Endothelial cell of umbilical vein (primary cell): ENCODE measurements around the gene SVEP1. TPM values are rescaled to one million over a fixed set of nuclear protein-coding genes. Genes with fewer than 3 reads are reported as not detected.

ENCODE experiments used
- BruUV-seq: library from RNA; stranded (reverse); fragments of 400-500 nt; replicated peaks from 2 replicates; lab custom pipeline; 2021; lab: Mats Ljungman, UMichigan
- CTCF ChIA-PET: fragments of 300-600, 350-600 bp; sonication (Branson Sonifier 250); formaldehyde crosslinking; loops from one replicate; lab custom pipeline; 2021; ENCODE audit warnings: antibody characterized with exemption, inconsistent platforms; lab: Charles Lee
- POLR2A ChIA-PET: fragments of 300-600, 350-600 bp; sonication (Branson Sonifier 250); formaldehyde crosslinking; loops from one replicate; lab custom pipeline; 2021; ENCODE audit warnings: antibody characterized with exemption, inconsistent platforms; lab: Charles Lee
- DNase-seq: peaks from one replicate; pipeline ENCODE4 v3.0.0-alpha.2; 2011; ENCODE audit warnings: low read depth, low spot score
- FAIRE-seq: peaks from 2 replicates; lab custom pipeline; 2011; peaks lifted over from hg19 to GRCh38; lab: Jason Lieb, UNC
- H2AFZ ChIP-seq: 2 replicates; pipeline ENCODE4 v1.6.0; 2012; ENCODE audit warnings: low read depth, low read length, control low read depth, inconsistent platforms
- H3K27ac ChIP-seq: 2 replicates; pipeline ENCODE4 v1.5.1; 2011; ENCODE audit warnings: low read depth, mild to moderate bottlenecking, control low read depth, low read length, moderate library complexity; ENCODE audit not compliant: insufficient read depth
- H3K27me3 ChIP-seq, 2 experiments: 2 replicates each; pipeline versions ENCODE4 v1.6.0 to v1.6.1; 2011; ENCODE audit warnings: low read length in 2 of 2, mixed read lengths in 1 of 2; ENCODE audit not compliant: control insufficient read depth in 2 of 2, insufficient read depth in 2 of 2
- H3K36me3 ChIP-seq, 2 experiments: 2 replicates in 1 of 2; 3 replicates in 1 of 2; pipeline ENCODE4 v1.5.1; 2011; ENCODE audit warnings: low read length in 2 of 2, mild to moderate bottlenecking in 1 of 2, moderate library complexity in 1 of 2; ENCODE audit not compliant: control insufficient read depth in 2 of 2, insufficient read depth in 2 of 2; ENCODE audit errors: extremely low read depth in 1 of 2
- H3K4me1 ChIP-seq: 3 replicates; pipeline ENCODE4 v1.5.1; 2011; ENCODE audit warnings: mild to moderate bottlenecking, low read length; ENCODE audit not compliant: control insufficient read depth, insufficient read depth; ENCODE audit errors: extremely low read depth
- H3K4me2 ChIP-seq: 2 replicates; pipeline ENCODE4 v1.6.1; 2011; ENCODE audit warnings: low read length, control low read depth, mixed read lengths; ENCODE audit not compliant: insufficient read depth
- H3K4me3 ChIP-seq, 3 experiments: fragments of 200-600 bp in 1 of 3; sonication (generic), shearing (Covaris generic) in 1 of 3; replicated peaks in 1 of 3; 2 replicates each; pipeline ENCODE4 v1.5.1; 2011 to 2016; ENCODE audit warnings: control low read depth in 3 of 3, low read length in 3 of 3, mild to moderate bottlenecking in 2 of 3, inconsistent platforms in 1 of 3, low read depth in 1 of 3, moderate library complexity in 1 of 3; ENCODE audit not compliant: insufficient read depth in 1 of 3
- H3K79me2 ChIP-seq: 2 replicates; pipeline ENCODE4 v1.6.0; 2012; ENCODE audit warnings: low read length, inconsistent platforms; ENCODE audit not compliant: control insufficient read depth, insufficient read depth
- H3K9ac ChIP-seq: replicated peaks from 2 replicates; pipeline ENCODE3; 2011; ENCODE audit warnings: low read length, control low read depth; ENCODE audit not compliant: insufficient read depth; ENCODE audit errors: extremely low read depth
- H3K9me1 ChIP-seq: replicated peaks from 3 replicates; pipeline ENCODE4 v1.6.0; 2011; ENCODE audit warnings: mild to moderate bottlenecking, low read length; ENCODE audit not compliant: control insufficient read depth, insufficient read depth; ENCODE audit errors: extremely low read depth
- H3K9me3 ChIP-seq: replicated peaks from 2 replicates; pipeline ENCODE4 v1.5.1; 2012; ENCODE audit warnings: low read length, inconsistent platforms; ENCODE audit not compliant: control insufficient read depth, insufficient read depth
- H4K20me1 ChIP-seq: replicated peaks from 2 replicates; pipeline ENCODE3; 2011; ENCODE audit warnings: mild to moderate bottlenecking, low read length; ENCODE audit not compliant: control insufficient read depth, insufficient read depth; ENCODE audit errors: extremely low read depth
- CTCF ChIP-seq, 2 donors: IDR thresholded peaks; 1 replicate in 1 of 2; 2 replicates in 1 of 2; pipeline ENCODE4 v1.5.1; 2011; ENCODE audit warnings: low read length in 2 of 2, mild to moderate bottlenecking in 2 of 2, moderate library complexity in 2 of 2, control low read depth in 1 of 2, inconsistent platforms in 1 of 2, low read depth in 1 of 2; ENCODE audit not compliant: insufficient read depth in 1 of 2; ENCODE audit errors: extremely low read depth in 1 of 2
- EZH2 ChIP-seq: IDR thresholded peaks from 2 replicates; pipeline ENCODE4 v1.6.1; 2012; ENCODE audit warnings: borderline replicate concordance, low read depth, mild to moderate bottlenecking, moderate library complexity, low read length, inconsistent platforms; ENCODE audit not compliant: severe bottlenecking
- FOS ChIP-seq: IDR thresholded peaks from 2 replicates; pipeline ENCODE4 v1.6.1; 2011; ENCODE audit warnings: mild to moderate bottlenecking, low read length, moderate library complexity, borderline replicate concordance; ENCODE audit not compliant: insufficient read depth
- GATA2 ChIP-seq: IDR thresholded peaks from 2 replicates; pipeline ENCODE4 v1.7.0; 2011; ENCODE audit warnings: low read depth, mild to moderate bottlenecking, moderate library complexity, mixed read lengths, low read length; ENCODE audit not compliant: insufficient read length, insufficient read depth
- JUN ChIP-seq: IDR thresholded peaks from 2 replicates; pipeline ENCODE4 v1.6.1; 2011; ENCODE audit warnings: borderline replicate concordance, low read depth; ENCODE audit not compliant: insufficient read length, insufficient read depth
- MAX ChIP-seq: IDR thresholded peaks from 2 replicates; pipeline ENCODE4 v1.6.1; 2011; ENCODE audit not compliant: insufficient read depth, insufficient read length
- MYC ChIP-seq: IDR thresholded peaks from one replicate; pipeline ENCODE4 v1.6.1; 2011; ENCODE audit warnings: mild to moderate bottlenecking, low read depth, low read length
- POLR2A ChIP-seq: IDR thresholded peaks from 2 replicates; pipeline ENCODE4 v1.6.1; 2012; ENCODE audit warnings: low read depth, mild to moderate bottlenecking, control low read depth, low read length
- POLR2AphosphoS5 ChIP-seq: IDR thresholded peaks from 2 replicates; pipeline ENCODE4 v1.6.1; 2012; ENCODE audit warnings: low read depth, mild to moderate bottlenecking, control low read depth, low read length, moderate library complexity; ENCODE audit not compliant: insufficient read depth
- dilution Hi-C: fragments of 300-500 bp; cut with MboI; formaldehyde crosslinking; loops from one replicate; pipeline ENCODE4 v1.15.0; 2019; ENCODE audit warnings: low sequenced_read_pairs; ENCODE audit not compliant: extremely low pct_ligation_motif_present
- intact Hi-C: fragments of 100-400 bp; cut with micrococcal nuclease; formaldehyde crosslinking; loops from one replicate; pipeline ENCODE4 v1.10.0; 2022
- polyA plus RNA-seq, 4 experiments: library from polyadenylated mRNA; depleted of rRNA in 3 of 4; stranded (reverse) in 3 of 4; unstranded in 1 of 4; fragments of >200 nt; gene quantifications; 2 replicates each; pipeline versions ENCODE4 v1.2.1 to v1.2.3, GENCODE V29; 2011 to 2012; ENCODE audit warnings: missing spikeins in 1 of 4
- total RNA-seq: library from RNA; stranded (reverse); gene quantifications from 2 replicates; pipeline ENCODE4 v1.2.3, GENCODE V29; 2021

Gene SVEP1
- total and polyA plus RNA-seq, 2 donors (not counting 3 experiments of a cell fraction or from before 2014, with no cell fraction given), result 0.04 to 0.29 TPM

GRCh38 chr9:110499608-110500007 lies 79.9 kb downstream of the SVEP1 start:
- no peak overlapping the region for H3K27ac ChIP-seq
- H3K79me2 ChIP-seq, result no peaks in the 10 kb centered on the region
- no peak overlapping the region for H3K4me2 ChIP-seq
- no peak overlapping the region for H3K9ac ChIP-seq
- H3K4me1 ChIP-seq, result no peaks in the 10 kb centered on the region
- H3K27me3 ChIP-seq, result no peaks in the 10 kb centered on the region
- no TSS peak for BruUV-seq
- H3K9me3 ChIP-seq, result no peaks in the 10 kb centered on the region
- FAIRE-seq (no peak), DNase-seq (no peak)
- dilution Hi-C loops, result no loop called here
- no peak overlapping the region for H2AFZ ChIP-seq
- intact Hi-C loops, result no loop called here
- H3K36me3 ChIP-seq, result no peaks in the 10 kb centered on the region
- H4K20me1 ChIP-seq, result no peaks in the 10 kb centered on the region
- CTCF ChIA-PET, result interaction anchor here (1.7 kb wide), 1 partner anchor 124 kb away, joined by 5 read pairs; no protein-coding TSS in a partner anchor
- H3K9me1 ChIP-seq, result no peaks in the 10 kb centered on the region
- POLR2A ChIA-PET, result no interaction called here
- TF ChIP-seq FOS (no peak), EZH2 (no peak)
- H3K4me3 ChIP-seq, result no peak overlapping the region

GRCh38 chr9:110487196-110487595 lies 92.3 kb downstream of the SVEP1 start:
- FAIRE-seq (no peak), DNase-seq (no peak)
- H3K27me3 ChIP-seq, result no peaks in the 10 kb centered on the region
- CTCF ChIA-PET, result interaction anchor here (0.6 to 0.8 kb wide), 3 partner anchors 8 to 136 kb away, joined by 3 to 4 read pairs (median 3); no protein-coding TSS in a partner anchor
- no peak overlapping the region for H3K27ac ChIP-seq
- H3K36me3 ChIP-seq, result no peaks in the 10 kb centered on the region
- H3K79me2 ChIP-seq, result no peaks in the 10 kb centered on the region
- H3K4me3 ChIP-seq, result no peak overlapping the region
- H3K9me3 ChIP-seq, result no peaks in the 10 kb centered on the region
- POLR2A ChIA-PET, result no interaction called here
- TF ChIP-seq FOS (no peak), GATA2 (no peak), CTCF (IDR thresholded peaks at IDR 0.05; ENCODE audit: extremely low read depth in 1 of 2, insufficient read depth in 1 of 2, low read depth in 1 of 2, low read length in 2 of 2) (no peak), MAX (no peak), JUN (no peak), EZH2 (no peak), POLR2A (no peak), MYC (no peak), POLR2AphosphoS5 (no peak)
- intact Hi-C loops (no loop called here), dilution Hi-C loops (no loop called here)
- no peaks in the 10 kb centered on the region for H3K9me1 ChIP-seq
- no peak overlapping the region for H3K4me2 ChIP-seq
- H3K4me1 ChIP-seq, result no peaks in the 10 kb centered on the region
- H3K9ac ChIP-seq, result no peak overlapping the region
- no peaks in the 10 kb centered on the region for H4K20me1 ChIP-seq
- no TSS peak for BruUV-seq
- H2AFZ ChIP-seq, result no peak overlapping the region
